Measurements from ENCODE around the gene SLCO2A1. TPM values are rescaled to one million over a fixed set of nuclear protein-coding genes. Genes with fewer than 3 reads are reported as not detected.

Gene SLCO2A1
- total and polyA plus RNA-seq, 2 experiments from 2014 or later, result 0.31 to 1.0 TPM

DNA sequence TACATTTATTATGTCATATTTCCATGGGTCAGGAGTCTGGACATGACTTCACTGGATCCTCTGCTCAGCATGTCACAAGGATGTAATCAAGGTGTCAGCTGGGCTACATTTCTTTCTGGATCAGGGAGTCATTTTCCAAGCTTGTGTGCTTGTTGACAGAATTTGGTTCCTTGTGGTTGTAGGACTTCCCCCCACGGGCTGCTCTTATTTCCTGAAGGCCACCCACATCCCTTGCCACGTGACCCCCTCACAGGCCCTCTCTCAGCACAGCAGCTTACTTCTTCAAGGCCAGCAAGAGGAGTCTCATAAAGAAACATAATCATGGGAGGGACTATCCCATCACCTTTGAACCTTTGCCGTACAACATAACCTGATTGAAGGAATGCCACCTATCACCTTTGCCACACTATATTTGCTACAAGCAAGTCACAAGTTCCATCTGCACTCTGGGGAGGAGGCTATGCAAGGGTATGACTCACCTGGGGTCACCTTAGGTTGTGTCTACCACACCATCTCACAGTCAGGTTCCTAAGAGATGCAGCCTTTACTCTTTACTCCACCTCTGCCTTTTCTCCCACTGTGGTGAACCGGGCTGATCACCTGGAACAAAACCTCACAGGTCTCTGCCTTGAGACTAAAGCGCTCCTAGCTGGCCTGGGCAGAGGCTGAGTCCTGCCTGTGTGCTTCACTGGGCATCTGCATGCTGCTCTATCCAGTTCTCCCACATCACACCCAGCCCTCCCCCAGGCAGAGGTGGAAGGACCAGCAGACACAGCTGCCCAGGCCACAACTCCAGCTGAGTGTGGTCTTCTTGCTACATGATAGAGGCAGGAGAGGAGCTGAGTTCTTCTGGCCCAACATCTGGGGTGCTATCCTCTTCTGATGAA lies 147.5 kb downstream of the SLCO2A1 start:
- H3K79me2 ChIP-seq (replicated peaks; ENCODE audit: insufficient read depth), result no peaks in the 10 kb centered on the region
- H3K9me2 ChIP-seq (ENCODE audit: insufficient read depth), result no peaks in the 10 kb centered on the region
- TF ChIP-seq ZNF331 (CRISPR knock-in tag; IDR thresholded peaks at IDR 0.05; ENCODE audit: low read depth) (no peak), EZH2 (IDR thresholded peaks at IDR 0.05; ENCODE audit: low read depth, unreplicated experiment) (no peak), NANOG (IDR thresholded peaks at IDR 0.05; ENCODE audit: borderline replicate concordance) (no peak), POLR2AphosphoS5 (IDR thresholded peaks at IDR 0.05; ENCODE audit: low read depth) (no peak), EZH2phosphoT487 (IDR thresholded peaks at IDR 0.05; ENCODE audit: unreplicated experiment) (no peak), CTCF (conservative IDR thresholded peaks at IDR 0.05; ENCODE audit: low read depth in 2 of 2) (no peak), CREB1 (CRISPR knock-in tag; IDR thresholded peaks at IDR 0.05; ENCODE audit: low read depth) (no peak), ZNF462 (CRISPR knock-in tag; IDR thresholded peaks at IDR 0.05) (no peak), JUNB (IDR thresholded peaks at IDR 0.05; ENCODE audit: unreplicated experiment) (no peak), ZNF114 (CRISPR knock-in tag; IDR thresholded peaks at IDR 0.05) (no peak), STAT1 (IDR thresholded peaks at IDR 0.05; ENCODE audit: unreplicated experiment) (no peak)
- TF ChIP-seq, protein P1, sequence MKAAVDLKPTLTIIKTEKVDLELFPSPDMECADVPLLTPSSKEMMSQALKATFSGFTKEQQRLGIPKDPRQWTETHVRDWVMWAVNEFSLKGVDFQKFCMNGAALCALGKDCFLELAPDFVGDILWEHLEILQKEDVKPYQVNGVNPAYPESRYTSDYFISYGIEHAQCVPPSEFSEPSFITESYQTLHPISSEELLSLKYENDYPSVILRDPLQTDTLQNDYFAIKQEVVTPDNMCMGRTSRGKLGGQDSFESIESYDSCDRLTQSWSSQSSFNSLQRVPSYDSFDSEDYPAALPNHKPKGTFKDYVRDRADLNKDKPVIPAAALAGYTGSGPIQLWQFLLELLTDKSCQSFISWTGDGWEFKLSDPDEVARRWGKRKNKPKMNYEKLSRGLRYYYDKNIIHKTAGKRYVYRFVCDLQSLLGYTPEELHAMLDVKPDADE (IDR thresholded peaks at IDR 0.05), result no peak
- TF ChIP-seq, protein P2, sequence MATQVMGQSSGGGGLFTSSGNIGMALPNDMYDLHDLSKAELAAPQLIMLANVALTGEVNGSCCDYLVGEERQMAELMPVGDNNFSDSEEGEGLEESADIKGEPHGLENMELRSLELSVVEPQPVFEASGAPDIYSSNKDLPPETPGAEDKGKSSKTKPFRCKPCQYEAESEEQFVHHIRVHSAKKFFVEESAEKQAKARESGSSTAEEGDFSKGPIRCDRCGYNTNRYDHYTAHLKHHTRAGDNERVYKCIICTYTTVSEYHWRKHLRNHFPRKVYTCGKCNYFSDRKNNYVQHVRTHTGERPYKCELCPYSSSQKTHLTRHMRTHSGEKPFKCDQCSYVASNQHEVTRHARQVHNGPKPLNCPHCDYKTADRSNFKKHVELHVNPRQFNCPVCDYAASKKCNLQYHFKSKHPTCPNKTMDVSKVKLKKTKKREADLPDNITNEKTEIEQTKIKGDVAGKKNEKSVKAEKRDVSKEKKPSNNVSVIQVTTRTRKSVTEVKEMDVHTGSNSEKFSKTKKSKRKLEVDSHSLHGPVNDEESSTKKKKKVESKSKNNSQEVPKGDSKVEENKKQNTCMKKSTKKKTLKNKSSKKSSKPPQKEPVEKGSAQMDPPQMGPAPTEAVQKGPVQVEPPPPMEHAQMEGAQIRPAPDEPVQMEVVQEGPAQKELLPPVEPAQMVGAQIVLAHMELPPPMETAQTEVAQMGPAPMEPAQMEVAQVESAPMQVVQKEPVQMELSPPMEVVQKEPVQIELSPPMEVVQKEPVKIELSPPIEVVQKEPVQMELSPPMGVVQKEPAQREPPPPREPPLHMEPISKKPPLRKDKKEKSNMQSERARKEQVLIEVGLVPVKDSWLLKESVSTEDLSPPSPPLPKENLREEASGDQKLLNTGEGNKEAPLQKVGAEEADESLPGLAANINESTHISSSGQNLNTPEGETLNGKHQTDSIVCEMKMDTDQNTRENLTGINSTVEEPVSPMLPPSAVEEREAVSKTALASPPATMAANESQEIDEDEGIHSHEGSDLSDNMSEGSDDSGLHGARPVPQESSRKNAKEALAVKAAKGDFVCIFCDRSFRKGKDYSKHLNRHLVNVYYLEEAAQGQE (IDR thresholded peaks at IDR 0.05; ENCODE audit: unreplicated experiment), result no peak
- H2AFZ ChIP-seq, result no peak overlapping the region
- Mint-ChIP-seq H3K27ac (no peak overlapping the region; the same call in 1 of the 2 replicates), H3K36me3 (ENCODE audit: low read depth) (peaks cover 5% of the 10 kb centered on the region; the same call in 1 of the 3 replicates), H3K9me3 (peaks cover 2% of the 10 kb centered on the region; the same call in 1 of the 3 replicates), H3K27me3 (ENCODE audit: insufficient read depth, low read depth, poor library complexity) (peaks cover 2% of the 10 kb centered on the region), H3K4me1 (no peaks in the 10 kb centered on the region), H3K4me3 (no peak overlapping the region)
- H3K27me3 ChIP-seq (ENCODE audit: insufficient read depth), result no peaks in the 10 kb centered on the region
- H3F3A ChIP-seq (replicated peaks; ENCODE audit: low read depth), result no peaks in the 10 kb centered on the region
- no peak overlapping the region for H3K27ac ChIP-seq (ENCODE audit: low read depth)
- H3K4me2 ChIP-seq, result no peak overlapping the region
- DNase-seq (ENCODE audit: low spot score), result no peak
- no peak for ATAC-seq
- no peaks in the 10 kb centered on the region for H4K20me1 ChIP-seq (replicated peaks; ENCODE audit: insufficient read depth)
- H3K4me3 ChIP-seq, result no peak overlapping the region
- 0 out of 2 replicates have a peak, but pooled peaks cover 2% of the 10 kb centered on the region for H3K4me1 ChIP-seq (ENCODE audit: insufficient read depth)
- no peaks in the 10 kb centered on the region for H3K36me3 ChIP-seq (ENCODE audit: insufficient read depth)

All from GM23338 (cell line).